ENCODE results near the gene EID2.

DNA sequence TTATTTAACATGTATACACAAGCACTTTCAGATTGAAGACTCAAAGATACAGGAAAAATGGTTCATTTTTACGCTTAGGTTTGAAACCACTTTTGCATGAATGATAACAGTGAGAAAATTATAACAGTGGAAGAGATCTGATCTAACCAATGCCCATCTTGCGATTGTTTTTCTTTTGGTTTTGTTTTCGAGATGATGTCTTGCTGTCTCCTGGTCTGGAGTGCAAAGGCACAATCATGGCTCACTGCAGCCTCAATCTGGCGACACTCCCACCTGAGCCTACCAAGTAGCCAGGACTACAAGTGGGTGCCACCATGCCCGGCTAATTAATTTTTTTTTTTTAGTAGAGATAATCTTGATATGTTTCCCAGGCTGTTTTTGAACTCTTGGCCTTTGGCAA, 10.2 kb upstream of the EID2 start:
- TF ChIP-seq POLR2A (IDR thresholded peaks at IDR 0.05) (no peak), CTCF (IDR thresholded peaks at IDR 0.05) (no peak)
